Activated gamma-delta T cell treated with anti-CD3 and anti-CD28 coated beads, Interleukin-2, amount 50 U/mL, for 16 hours (primary cell): Measurements from ENCODE around the gene ATP9B.

Source experiments
- DNase-seq: peaks from one replicate; pipeline ENCODE4 v3.0.0-alpha.2; 2020; ENCODE audit warnings: low read depth

ATP9B gene

DNA sequence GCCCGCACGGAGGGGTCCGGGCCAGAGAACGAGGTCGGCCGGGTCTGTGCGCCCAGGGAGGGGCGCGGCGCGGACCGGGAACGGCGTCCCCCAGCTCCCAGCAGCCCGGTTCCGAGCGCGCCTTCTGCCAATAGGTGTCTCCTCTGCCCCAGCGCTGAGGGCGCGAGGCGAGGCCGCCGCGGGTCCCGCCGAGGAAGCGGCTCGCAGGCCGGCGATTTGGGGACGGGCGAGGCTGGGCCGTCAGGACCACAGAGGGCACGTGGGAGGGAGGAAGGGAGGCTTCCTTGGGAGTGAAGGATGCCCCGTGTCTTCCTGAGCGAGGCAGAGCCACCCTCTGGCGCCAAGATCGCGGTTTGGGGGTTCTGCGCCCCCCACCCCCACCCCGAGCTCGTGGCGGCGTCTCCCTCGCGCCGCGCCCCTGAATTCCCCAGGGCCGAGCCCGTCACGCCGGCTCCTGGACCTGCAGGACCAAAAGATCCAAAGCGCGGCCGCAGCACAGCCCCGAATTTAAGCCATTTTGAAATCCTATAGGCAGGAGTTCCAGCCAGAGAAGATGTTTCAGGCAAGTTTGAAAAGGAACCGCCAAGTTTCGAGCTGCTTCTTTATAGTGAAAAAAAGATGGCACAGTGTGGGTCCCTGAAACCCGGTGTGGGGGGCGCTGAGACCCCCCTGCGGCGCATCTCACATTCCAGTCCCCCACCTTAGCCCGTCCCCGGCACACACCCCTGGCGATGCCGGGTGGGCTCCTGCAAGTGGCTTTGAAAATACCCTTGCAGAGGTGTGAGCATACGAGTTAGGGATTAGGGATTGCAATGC is 327.4 kb downstream of the ATP9B start:
- DNase-seq = no peak

DNA sequence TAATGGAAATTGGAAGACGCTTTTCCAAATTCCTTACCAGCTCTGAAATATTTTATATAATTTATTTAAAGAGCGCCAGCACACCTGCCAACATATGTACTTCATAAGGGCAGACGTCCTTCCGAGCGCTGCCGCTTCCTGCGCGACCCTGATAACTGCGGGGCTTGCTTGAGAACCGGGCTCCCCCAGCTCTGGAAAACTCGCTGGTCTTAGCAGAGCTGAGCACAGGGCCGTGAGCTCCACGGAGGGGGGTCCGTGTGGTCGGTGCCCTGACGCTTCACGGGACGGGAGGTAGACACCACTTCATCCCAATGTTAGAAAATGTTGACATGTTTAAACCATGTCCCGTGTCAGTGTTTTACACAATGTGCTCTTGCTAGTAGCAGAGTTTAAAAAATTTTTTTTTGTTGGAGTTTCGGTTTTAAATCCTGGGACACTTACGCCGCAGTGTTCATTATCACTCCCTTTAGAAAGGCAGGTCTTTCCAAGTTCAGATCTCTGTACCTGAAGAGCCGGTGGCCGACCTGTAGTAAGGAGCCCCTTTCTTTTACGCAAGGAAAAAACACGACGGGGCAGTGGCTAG is 328.1 kb downstream of the ATP9B start:
- DNase-seq = no peak

DNA sequence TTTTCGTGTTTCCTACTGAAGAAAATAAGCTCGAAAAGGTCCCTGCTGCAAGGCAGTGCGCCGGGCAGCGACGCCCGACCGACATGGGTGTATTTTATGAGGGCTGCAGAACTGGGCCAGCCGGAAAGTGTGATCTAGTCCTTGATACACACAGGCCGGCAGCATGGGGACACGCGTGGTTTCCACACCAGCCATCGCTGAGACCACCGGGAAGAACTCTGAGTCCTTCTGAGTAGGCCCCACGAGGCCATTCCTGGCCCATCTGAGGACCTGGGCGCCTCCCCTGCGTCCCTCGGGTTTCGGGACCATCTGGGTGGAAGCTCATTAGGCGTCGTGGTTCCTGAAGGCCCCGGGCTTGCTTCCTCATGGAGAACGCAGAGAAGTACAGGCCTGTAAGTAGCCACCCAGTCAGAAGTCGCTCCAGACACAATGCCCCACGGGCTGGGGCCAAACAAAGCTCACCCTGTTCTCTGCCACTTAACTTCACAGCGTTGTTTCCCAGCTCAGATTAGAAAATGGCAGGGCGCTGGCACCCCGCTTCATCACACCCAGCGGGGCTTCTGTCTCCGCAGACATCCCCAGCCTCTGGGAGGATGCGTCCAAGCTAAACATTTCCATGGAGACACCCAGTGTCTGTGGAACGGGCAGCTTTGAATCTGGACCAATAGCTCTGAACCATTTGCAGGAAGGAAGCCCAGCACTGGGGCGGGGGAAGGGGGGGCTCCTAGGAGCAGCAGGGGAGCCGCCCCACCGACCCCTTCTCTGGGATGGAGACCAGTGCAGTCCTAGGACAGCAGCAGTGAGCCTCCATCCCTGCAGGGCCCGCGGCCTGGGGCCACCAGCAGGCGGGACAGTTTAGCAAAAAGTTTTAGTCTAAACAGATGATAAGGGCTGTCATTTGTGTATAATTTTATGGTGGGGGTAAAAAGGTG is 328.9 kb downstream of the ATP9B start:
- DNase-seq = no peak

DNA sequence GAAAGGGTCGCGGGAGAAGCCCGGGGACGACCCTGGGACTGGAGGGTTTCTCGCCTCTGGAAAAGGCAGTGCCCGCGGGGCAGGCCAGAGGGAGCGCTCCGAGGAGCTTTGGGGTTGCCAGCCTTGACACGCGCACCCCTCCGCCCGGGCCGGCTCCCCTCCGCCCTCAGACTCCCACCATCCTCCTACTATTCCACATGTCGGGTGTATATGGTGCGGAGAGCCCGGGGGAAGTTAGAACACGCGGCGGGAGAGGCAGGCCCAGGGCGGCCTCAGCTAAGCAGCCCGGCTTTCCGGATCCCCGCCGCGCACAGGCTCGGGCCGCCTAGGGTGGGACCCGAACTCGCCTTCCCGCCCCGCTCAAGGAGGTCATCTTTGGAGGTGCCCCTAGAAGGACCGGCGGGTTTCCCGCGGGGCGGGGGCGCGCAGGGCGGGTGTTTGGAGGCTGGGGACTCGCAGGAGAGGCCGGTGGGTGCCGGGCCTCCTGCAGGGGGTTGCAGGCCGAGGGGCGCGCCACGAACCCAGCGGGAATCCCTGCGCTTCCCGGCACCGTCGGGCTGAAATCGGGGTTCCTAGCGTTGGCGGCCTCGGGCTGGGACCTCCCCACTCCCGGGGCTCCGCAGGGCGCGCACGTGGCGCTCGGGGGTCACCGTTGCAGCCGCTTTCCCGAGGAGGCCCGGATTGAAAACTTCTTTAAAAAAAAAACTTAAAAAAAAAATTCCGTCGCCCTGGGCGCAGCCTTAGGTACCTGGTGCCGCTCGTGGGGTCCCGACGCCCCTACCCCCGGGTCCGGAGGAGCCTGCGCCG is 330.3 kb downstream of the ATP9B start:
- no peak for DNase-seq

DNA sequence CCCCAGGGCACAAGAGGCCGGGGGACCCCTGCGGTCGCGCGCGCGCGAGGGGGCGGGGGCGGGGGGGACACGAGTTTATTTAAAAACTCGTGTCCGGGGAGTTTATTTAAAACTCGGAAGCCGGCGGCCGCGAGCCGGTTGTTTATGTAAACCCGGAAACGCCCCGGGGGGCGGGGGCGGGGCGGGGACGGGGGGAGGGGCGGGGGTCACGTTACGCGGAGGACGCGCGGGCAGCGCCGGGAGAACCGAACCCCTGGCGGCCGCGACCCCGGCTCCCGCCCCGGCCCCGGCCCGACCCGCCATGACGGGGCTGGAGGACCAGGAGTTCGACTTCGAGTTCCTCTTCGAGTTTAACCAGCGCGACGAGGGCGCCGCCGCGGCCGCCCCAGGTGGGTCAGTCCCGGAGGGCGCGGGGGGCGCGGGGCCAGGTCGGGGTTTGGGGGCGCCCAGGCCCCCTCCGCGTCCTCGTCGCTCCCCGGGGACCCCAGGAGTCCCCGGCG is 330.9 kb downstream of the ATP9B start:
- DNase-seq = peak; percentile 41

DNA sequence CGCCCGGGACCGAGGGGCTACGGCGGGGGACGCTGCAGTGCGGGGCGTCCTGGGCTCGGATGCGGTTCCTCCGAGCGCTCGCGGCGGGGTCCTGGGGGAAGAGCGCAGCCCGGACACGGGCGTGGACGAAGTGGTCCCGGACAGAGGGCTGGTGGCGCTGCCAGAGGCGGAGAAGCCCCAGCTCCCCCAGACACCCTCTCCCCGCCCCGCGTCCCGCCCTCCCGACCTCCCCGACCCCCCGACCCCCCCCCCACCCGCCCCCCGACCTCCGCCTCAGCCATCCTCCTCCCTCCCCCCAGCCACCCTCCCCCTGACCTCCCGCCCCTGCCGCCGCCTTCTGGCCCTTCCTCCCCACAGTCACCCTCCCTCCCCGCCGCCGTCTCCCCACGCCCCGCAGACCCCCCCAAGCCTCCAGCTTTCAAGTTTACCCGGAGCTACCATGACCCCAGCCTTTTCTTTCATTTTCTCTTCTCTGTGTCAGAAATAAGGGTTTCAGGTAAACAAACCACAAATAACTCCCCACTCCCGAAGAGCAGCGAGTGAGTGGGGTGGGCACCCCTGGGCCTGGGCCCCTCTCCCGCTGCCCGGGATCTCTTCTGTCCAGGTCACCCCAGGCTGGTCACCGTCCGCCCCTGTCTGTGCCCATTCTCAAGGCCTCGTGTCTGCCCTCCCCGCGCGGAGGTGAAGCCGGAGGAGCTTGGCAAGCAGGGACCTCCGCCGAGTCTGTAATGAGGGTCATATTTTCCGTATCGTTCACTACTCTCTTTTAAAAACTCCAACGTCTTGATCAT is 331.6 kb downstream of the ATP9B start:
- peak; percentile 43 for DNase-seq

DNA sequence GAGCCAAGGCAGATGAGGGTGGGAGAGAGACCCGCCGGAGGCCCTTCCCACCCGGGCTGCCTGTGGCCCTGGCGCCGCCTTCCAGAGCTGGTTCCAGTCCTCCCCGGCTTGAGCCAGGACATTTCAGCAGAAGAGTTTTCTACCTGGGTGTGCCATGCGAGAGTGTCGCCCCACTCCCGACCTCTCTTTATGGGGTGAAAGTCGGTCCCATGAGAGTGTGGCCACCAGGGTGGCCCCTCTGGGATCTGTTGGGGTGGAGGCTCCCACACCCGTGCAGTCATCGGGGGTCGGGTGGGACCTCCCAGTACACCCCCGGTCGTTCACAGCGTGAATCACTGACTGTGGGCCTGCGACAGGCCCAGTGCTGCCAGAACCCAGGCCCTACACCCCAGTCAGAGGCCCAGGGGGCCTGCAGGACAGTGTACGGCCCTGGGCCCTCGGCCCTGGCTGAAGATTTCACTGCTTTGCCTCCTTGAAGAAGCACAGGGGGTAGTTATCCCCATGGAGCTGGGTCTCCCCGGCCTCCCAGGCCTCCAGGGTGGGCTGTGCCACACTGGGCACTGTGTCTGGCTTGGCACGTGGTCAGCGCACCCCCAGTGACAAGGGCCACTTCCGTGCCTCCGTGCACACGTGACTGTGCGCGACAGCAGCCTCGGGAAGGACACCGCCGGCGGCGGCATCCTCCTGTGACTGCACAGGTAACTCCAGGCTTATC is 332.5 kb downstream of the ATP9B start:
- no peak for DNase-seq

DNA sequence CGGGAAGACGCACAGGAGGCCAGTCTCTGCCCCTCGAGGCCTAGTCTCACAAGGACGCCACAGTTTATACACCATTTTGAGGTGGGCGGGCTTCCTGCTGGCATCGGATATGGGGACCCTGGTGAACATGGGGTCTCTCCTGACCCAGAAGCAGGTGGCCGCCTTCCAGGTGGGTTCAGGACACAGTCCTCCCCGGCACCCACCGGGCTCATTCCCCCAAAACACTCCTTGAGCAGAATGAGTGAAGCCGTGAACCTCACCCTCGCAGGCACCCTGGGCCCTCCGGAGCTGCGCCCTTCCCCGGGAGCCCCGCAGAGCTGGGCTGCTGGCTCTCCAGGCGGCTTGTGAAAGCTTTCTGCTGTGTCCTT is 333.0 kb downstream of the ATP9B start:
- no peak for DNase-seq

DNA sequence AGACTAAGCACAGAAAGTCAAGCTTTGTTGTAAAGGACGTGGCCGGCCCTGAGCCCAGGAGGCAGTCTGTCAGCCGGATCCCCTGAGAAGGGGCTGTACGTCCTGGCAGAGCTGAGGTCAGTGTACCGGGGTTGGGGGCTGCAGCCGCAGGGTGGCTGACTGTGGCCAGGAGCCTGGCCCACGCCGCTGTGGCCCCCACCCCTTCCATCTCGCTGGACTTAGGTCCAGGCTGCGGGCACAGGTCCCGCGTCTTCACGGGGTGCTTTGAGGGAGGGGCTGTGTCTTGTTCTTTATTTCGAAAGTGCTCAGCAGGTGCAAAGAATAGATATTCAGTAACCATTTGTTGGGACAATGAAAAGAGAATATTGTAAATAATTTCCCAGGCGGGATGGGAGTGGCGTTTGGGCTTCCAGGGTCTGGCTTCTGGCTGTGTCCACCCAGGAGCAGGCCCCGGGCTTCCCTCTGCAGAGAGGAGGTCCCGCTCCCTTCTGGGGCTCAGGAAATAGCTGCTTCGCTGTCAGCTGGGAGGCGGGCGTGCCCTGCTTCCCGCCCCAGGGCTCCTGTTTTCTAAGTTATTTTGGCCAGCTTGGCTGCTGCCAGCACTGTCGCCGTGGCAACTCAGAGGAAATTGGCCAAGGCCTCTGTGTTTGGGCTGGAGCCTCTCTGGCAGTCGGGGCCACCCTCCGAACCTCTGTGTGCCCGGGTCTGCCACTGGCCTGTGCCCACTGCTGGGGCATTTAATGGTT is 334.0 kb downstream of the ATP9B start:
- no peak for DNase-seq

DNA sequence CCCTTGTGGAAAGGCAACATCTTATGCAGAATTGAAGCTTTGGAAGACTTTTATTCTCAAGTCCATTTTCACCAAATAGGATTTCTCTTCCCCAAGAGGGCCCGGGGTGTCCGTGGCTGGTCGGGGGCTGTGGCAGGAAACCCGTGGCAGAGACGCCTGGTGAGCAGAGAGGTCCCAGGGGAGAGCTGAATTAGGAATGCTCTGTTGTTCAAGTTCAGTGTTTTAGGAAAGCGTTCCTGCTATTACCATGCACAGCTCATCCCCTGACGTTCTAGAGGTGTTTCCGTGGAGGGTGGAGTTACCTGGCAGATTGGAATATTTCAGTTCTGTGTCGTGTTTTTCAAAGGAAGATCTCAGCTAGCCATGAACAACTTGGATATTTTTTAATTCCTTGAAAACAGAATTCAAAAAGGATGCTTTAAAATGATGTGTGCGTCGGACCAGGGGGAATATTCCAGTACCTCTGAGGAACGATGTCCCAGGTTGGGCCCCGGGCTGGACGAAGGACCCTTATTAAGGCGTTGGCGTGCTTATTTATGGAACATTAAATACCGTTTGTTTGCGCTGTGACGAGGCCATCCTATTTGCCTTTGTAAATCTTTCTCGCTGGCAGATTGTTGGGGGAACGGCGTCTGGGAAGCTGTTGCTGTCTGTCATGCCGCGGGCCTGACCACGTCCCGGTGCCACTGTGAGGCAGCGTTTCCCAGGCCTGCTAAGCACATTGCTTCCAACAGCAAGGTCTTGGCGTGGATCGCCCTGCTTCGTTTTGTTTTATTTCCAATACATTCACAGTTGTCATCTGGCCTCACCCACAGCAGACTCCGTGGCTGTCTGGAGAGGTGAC is 334.8 kb downstream of the ATP9B start:
- no peak for DNase-seq

DNA sequence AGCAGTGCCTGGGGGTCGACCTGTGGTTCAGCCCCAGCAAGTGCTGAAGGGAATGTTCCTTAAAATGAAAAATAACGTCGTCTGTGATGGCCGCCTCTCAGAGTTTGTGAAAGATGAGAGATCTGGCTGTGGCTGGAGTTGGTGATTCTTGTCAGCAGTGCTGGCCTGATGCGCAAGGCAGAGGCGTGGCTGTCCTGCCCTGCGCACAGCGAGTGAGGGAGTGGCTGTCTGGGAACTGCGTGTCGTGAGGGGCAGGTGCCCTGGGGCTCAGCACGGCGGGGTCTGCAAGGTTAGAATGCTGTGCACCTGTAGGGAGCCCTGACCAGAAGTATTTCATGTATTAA is 335.3 kb downstream of the ATP9B start:
- DNase-seq = no peak

DNA sequence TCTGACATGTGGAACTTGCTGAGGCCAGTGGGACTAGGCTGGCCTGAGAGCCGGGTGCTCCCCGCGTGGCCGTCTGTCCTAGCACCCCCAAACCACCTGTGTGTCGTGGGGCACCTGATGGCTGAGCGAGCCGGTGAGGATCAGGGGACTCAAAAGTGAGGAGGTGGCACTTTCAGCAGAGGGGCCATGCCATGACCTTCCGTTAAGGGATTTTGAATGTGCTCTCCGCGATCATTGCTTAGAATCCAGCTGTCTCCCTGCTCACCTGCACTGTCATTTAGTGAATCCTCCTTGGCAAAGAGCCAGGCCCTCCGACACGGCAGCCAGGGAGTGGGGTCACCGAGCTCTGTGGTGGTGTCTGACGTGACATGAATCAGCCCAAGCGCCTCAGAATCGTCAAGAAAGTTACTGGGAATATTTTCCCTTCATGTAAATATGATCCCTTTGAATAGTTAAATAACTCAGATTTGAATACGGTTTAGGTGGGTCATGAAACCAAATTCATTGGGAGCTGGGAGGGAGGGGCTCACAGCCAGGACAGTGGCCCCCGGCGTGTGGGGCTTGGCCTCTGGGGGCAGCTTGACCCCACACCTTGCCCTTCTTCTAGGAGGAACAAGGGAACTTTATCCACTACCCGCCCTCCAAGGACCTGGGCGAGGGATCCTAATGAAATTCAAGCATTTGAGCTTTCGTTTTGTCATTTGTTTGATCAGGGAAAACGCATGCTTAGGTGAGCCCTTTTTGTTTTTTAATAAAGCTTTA is 336.0 kb downstream of the ATP9B start:
- DNase-seq = no peak

DNA sequence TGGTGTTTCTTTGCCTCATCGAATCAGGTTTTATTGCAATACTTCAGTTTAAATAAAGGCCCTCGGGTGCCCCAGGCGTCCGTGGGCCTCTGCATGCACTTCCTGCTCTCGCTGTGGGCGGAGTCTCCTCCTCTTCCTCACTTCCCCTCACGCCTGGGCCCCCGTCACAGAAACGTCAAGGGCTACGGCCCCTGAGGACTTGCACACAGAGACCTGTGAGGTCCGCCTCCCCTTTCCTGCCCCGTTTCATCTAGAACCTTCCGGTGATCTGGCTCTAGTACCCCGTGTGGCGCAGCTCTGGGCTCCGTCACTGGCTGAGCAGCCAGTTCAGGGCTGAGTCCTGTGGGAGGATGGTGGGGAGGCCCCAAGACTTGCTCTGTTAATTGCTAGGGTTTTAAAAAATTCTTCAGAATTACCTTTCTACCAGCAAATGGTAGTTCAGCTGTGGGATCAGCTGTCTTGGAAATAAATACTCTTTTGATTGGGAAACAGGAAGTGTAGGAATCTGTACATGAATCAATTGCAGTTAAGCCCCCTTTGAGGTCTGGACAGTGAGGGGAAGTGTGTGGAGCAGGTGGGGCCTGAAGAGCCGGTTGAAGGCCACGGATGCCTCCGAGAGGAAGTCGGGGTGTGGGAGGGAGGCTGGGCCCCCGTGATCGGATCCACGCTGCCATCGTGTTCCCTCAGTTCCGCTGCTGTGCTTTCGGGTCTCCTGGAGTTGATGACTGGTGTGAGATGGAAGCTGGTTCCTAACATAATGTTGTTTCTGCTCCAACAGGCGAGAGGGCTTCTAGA is 336.8 kb downstream of the ATP9B start:
- peak; percentile 69 for DNase-seq

DNA sequence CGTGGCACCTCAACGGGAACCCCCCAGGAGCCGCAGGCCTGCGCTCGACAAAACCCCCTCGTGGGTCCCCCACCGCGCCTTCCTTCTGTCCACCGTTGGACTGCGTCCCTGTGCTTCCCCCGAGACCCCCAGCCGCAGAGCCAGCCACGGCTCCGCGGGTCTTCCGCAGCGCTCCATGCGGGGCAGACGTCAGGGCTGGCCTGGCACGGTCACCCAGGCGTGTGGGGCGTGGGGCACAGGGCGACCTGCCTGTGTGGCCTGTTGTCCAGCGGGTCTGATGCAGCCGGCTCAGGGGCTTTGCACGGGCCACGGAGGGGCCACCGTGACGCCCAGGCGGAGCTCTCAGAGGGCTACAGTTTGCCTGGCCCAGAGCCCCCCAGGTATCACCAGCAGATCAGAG is 337.5 kb downstream of the ATP9B start:
- DNase-seq = no peak

DNA sequence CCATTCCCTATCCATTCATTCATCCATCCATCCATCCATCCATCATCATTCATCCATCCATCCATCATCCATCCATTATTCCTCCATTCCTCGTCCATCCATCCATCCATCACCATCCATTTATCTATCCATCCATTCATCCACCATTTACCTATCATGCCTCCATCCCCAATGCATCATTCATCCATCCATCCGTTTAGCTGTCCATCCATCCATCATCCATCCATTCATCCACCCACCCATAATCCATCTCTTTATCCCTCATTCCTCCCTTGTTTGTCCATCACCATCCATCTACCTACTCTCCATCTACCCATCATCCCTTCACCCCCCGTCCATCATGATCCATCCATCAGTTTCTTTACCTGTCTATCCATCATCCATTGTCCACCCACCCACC is 340.1 kb downstream of the ATP9B start:
- no peak for DNase-seq

DNA sequence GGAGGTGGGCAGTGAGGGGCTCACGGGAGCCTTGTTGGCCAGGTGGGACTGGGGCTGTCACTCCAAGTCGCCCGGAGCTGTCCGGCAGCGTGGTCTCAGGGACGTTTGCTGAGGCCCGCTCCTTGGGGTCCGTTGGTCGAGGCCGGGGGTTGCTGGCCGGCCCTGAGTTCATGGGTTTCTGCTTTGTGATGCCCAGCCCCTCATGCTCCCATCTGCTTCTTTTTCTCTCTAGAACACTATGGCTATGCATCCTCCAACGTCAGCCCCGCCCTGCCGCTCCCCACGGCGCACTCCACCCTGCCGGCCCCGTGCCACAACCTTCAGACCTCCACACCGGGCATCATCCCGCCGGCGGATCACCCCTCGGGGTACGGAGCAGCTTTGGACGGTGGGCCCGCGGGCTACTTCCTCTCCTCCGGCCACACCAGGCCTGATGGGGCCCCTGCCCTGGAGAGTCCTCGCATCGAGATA is 341.0 kb downstream of the ATP9B start:
- no peak for DNase-seq
